Neural progenitor cell (in vitro differentiated cells): ENCODE results near the gene ABTB1.

Source experiments
- EZH2 ChIP-seq: fragments of 200-600 bp; sonication (generic); IDR thresholded peaks from 2 replicates; pipeline ENCODE4 v1.6.1; 2017; ENCODE audit warnings: antibody characterized with exemption, mild to moderate bottlenecking, moderate library complexity
- EZH2phosphoT487 ChIP-seq: fragments of 200-600 bp; sonication (generic); IDR thresholded peaks from 2 replicates; pipeline ENCODE4 v1.6.1; 2017; ENCODE audit warnings: antibody characterized with exemption
- TF ChIP-seq, protein P1 (sequence below): fragments of 200-600 bp; sonication (generic); IDR thresholded peaks from 2 replicates; pipeline ENCODE4 v1.5.1; 2017; ENCODE audit warnings: antibody characterized with exemption, mild to moderate bottlenecking

DNA sequence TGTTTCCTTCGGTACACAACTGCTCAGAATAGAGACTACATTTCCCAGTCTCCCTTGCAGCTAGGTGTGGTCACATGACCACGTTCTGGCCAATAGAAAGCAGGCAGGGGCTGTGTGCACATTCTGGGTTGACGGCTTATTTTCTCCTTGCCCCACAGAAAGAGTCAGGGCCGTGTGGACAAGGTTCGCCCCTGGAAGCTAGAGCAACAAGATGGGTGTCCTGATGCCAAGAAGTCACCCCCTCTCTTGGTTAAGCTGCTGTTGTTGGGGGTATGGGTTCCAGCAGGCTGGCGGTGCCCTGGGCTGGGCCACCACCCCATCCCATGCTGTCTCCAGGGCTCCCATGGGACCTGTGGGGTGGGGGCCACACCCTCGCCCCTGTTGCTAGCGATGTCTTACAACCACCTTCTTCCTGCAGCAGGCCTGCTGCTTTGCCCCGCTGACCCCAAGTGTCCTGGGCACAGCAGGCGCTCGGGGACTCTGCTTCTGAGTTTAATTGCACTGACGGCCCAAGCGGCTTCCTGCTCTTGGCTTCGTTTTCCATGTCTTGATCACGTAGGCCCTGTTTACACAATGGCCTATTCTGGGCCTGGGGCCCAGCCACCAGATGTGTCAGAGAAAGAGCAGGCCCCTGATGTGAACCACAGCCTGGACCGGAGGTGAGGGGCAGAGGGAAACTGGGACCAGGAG lies 24.9 kb downstream of the ABTB1 start:
- TF ChIP-seq, protein P1, sequence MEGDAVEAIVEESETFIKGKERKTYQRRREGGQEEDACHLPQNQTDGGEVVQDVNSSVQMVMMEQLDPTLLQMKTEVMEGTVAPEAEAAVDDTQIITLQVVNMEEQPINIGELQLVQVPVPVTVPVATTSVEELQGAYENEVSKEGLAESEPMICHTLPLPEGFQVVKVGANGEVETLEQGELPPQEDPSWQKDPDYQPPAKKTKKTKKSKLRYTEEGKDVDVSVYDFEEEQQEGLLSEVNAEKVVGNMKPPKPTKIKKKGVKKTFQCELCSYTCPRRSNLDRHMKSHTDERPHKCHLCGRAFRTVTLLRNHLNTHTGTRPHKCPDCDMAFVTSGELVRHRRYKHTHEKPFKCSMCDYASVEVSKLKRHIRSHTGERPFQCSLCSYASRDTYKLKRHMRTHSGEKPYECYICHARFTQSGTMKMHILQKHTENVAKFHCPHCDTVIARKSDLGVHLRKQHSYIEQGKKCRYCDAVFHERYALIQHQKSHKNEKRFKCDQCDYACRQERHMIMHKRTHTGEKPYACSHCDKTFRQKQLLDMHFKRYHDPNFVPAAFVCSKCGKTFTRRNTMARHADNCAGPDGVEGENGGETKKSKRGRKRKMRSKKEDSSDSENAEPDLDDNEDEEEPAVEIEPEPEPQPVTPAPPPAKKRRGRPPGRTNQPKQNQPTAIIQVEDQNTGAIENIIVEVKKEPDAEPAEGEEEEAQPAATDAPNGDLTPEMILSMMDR = no peak
- no peak for TF ChIP-seq EZH2phosphoT487
- TF ChIP-seq EZH2 = no peak
